Left hindlimb (tissue), 1 donor: ENCODE measurements around the gene CDNF.
"Not testable (repeated sequence)": the region's sequence is repeated elsewhere in the genome, so short reads cannot be mapped to it uniquely, and the experiment has no call there.

ENCODE experiments used
- DNase-seq: peaks from one replicate; pipeline ENCODE4 v3.0.0-alpha.2; 2018

Gene CDNF

DNA sequence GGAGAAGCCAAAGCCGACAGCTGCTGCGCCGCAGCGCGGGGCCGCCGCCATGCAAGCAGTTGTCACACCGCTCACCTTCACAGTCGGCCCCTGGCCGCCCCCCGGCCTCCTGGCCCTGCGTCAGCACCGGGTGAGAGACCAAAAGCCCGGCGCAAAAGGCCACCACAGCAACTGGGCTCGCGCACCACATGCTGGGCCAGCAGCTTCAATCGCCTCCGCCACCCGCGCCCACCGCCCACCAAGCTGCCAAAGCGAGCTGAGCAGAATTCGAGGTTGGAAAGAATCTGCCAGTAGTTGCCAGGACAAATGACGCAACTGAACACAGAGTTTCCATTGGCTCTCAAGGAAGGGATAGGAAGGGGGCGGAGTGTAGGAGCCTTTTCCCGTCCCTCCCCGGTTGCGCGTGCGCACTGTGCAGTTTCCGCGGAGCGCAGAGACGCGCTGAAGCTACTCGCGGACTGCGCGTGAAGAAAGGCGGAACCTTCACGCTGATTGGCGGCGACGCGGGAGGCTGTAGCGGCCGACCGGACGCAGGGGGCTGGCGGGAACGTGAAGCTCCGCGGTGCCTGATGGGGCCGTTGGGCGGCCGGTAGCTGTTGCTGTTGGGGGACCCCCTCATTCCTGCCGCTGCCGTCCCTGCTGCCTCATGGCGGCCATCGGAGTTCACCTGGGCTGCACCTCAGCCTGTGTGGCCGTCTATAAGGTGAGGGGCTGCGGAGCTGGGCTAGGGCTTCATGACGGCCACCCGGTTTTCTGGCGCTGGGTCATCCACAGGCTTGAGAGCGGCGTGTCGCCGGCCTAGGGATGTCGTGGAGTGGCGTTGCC is at the start of gene CDNF, which contains the start of the genes HSPA14 and MSANTD7:
TSS of gene CDNF (minus strand) at position 281 of the 825 bp plus-strand sequence. CDS start at position 190, 91 bp downstream.
TSS of gene HSPA14 (plus strand) at position 550 of the 825 bp plus-strand sequence. CDS start at position 647, 97 bp downstream.
TSS of gene MSANTD7 (plus strand) at position 550 of the 825 bp plus-strand sequence. CDS start 3,979 bp downstream, outside the sequence.
- DNase-seq = peak; percentile 99

DNA sequence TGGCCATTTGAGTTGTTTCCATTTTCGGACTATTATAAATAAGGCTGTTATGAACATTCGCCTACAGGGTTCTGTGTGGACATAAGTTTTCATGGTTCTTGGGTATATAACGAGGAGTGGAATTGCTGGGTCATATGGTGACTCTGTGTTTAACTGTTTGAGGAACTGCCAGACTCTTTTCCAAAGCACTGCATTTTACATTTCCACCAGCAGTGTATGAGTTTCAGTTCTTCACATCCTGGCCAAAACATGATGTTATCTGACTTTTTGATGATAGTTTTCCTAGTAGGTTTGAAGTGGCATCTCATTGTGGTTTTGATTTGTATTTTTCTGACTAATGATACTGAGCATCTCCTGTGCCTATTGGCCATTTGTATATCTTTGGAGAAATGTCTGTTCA is 46.2 kb upstream of the CDNF start:
- DNase-seq = no peak

DNA sequence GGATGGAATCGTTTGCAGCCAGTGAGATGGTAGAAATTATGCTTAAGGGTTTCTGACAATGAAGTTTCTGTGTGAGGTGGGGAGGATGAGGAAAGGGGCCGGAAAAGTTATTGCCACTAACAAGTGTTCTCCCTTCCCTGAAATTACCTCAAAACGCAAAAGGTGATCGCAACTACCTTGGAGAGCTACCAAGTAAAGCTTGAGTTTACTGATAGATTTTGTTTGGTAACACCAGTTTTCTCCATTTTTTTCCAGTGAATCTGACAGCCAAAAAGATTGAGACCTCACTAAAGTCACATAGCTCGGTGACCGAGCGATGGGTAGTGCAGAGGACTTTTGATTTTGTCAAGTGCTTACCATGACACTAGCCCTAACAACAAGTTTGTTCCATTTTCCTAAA is 42.4 kb upstream of the CDNF start:
- no peak for DNase-seq

DNA sequence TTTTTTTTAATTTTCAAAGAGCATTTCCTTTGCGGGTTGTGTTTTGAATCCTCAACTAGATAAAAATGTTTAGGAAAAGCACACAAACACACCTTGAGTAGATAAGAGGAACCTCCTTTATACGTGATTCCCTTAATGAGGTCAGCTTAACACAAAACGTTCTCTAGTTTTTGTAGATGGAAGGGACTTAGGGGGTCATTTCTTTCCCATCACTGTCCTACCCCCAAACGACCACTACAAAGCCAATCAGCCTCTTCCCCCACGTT is 42.0 kb upstream of the CDNF start:
- DNase-seq = no peak

DNA sequence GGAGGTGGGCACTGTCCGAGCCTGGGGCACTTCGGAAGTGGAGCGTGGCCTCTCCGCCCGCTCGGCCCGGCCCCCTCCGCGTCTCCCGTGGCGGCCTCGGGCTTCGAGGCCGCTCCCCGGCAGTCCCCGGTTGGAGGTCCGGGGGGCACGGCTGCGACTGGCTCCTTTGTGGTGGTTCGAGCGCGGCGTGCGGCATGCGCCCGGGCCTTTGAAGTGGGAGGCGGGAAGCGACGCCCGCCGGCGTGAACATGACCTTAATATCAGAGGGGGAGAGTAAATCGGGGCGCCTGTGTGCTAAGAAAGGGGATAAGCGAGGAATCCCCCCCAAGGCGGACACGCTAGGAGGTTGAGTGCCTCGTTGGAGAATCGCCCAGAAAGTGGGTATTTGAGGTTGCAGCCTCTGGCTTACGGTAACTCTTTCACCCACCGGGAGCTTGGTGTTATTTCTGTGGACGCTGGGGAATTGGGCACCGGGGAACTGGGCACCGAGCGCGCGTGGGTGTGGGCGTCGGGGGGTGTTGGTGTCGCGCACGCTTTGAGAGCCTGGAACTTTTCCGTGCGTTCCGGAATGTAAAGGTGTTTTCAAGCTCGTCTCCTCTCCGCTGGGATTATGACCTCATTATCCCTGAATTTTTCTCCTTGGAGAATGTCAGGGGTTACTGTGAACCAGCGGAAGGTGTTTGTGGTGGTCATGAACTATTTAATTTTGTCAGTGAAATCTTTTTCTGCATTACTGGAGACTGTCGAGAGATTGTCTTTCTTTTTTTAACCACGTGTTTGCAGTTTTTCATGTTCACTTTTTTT is 41.5 kb upstream of the CDNF start:
- DNase-seq = peak; percentile 53

DNA sequence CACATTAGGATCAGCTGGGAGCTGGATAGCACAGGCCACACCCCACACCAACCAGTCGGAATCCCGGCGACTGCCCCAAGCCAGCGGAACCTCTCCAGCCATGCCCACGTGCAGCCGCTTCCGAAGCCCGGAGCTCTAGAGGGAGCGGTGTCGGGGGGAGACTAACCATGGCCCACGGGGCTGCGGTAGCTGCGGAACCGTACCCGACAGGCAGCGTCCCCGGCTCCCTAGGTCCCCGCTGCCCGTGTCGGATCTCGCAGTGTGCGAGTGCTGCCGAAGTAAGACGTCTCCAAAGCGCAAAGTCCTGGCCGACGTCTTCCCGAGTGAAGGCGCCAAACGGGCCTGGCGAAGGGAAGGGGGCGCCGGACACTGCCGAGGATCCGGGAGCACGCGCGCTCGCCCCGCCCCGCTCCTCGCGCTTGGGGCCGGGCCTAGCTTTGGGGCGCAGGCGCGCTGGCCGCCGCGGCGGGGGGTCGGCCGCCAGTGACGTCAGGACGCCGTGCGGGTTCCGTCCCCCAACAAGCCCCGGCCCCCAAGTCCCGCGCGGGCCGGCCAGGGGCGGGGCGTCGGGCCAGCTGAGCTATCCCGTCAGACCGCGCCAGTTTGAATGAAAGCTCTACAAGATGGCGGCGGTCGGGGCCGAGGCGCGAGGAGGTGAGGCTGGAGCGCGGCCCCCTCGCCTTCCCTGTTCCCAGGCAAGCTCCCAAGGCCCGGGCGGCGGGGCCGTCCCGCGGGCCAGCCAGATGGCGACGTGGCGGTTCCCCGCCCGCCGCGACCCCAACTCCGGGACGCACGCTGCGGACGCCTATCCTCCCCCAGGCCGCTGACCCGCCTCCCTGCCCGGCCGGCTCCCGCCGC is 40.7 kb upstream of the CDNF start, which contains the start of gene SUV39H2:
TSS of gene SUV39H2 (plus strand) at position 601 of the 858 bp plus-strand sequence. CDS start at position 624, 23 bp downstream.
- peak; percentile 98 for DNase-seq

DNA sequence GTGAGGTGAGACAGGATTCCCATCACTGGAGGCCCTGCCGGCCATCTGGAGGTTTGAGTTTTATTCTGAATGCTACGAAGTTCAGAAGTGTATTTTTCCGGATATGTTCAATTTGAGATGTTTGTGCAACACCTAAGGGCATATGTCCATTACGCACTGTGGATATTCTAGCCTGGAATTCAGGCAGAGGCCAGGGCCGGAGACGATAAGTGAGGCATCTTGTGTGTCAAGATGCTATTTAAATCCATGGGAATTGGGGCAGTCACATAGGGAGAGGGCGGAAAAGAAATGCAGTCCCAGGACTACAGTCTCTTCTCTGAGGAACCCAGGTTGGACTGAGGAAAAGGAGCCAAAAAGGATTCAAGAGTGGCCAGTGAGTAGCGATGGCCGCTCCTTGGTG is 38.9 kb upstream of the CDNF start:
- DNase-seq = no peak

DNA sequence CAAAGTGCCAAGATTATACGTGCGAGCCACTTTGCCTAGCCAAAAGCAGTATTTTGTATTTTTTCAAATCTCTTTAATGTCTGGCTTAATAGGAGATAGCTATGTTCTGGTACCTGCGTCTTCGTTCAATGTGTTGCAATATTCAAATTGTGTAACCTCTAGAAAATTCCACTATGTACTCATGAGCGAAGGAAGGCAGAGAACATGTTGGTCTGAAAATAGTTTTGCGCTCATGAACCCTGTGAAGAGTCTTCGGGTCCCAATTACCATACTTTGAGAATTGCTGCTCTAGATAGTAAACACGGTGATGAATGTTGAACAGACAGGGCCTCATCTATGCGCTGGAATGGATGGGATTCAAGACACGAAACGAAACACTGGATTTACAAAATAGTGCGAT is 38.1 kb upstream of the CDNF start:
- no peak for DNase-seq

DNA sequence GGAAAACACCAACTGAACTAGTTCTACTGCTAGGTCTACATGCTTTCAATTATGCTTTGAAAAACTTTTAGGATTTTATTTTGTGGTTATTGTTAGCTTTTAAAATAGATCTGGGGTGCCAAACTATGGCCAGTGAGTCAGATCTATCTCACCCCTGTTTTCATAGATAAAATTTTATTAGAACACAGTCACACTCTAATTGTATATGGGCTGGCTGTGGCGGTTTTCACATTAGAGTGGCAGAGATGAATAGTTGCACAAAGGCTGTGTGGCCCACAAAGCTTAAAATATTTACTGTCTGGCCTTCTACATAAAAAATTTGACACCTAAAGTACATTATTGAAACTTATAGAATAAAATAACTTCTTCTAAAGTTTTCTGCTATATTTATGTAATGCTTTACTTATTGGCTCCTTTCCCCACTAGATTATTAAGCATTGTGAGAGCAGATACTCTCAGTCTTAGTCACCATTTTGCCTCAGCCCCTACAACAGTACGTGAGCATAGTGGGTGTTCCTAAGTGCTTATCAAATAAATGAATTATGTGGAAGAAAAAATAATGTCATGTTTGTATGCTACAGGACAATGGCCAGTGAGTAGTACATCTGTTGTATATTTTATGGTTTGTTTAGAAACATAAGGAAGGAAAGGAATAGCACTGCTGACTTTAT is 35.4 kb upstream of the CDNF start:
- DNase-seq = no peak

DNA sequence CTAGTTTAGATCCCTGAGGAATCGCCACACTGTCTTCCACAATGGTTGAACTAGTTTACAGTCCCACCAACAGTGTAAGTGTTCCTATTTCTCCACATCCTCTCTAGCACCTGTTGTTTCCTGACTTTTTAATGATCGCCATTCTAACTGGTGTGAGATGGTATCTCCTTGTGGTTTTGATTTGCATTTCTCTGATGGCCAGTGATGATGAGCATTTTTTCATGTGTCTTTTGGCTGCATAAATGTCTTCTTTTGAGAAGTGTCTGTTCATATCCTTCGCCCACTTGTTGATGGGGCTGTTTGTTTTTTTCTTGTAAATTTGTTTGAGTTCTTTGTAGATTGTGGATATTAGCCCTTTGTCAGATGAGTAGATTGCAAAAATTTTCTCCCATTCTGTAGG is 27.0 kb upstream of the CDNF start:
- not testable (repeated sequence) for DNase-seq

DNA sequence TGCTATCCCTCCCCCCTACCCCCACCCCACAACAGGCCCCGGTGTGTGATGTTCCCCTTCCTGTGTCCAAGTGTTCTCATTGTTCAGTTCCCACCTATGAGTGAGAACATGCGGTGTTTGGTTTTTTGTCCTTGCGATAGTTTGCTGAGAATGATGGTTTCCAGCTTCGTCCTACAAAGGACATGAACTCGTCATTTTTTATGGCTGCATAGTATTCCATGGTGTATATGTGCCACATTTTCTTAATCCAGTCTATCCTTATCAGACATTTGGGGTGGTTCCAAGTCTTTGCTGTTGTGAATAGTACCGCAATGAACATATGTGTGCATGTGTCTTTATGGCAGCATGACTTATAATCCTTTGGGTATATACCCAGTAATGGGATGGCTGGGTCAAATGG is 26.6 kb upstream of the CDNF start:
- DNase-seq = not testable (repeated sequence)

DNA sequence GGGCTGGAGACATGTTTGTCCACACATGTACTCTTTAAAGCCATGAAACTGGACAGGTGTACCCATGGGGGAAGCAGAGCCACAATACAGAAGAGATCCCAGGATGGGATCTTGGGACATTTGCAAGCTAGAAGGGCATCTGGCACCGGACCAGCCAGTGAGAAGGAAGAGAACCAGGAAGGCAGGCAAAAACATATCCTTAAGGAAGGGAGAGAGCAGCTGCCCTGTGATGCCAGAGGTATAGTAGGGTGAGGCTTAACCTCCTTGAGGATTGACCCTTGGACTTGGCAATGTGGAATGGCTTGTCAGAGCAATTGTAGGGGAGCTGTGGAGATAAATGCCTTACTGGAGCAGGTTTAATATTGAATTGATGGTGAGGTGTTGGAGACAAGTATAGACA is 23.0 kb upstream of the CDNF start:
- DNase-seq = no peak

DNA sequence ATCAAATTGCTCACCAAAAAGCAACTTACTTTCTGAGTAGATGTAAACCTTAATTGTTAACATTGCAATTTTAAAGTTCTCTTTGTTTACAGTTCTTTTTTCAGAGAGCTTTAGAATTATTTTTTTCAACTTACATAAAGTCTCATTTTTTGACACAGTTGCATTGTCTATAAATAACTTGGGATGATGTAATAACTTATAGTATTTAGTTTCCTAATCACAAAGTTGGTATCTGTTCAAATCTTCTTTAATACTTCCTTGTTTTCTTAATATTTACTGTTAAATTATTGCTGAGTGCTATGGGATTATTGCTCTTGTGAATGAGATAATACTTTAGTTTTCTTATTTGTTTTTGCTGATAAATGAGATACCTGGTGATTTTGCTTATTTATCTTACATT is 21.9 kb upstream of the CDNF start:
- DNase-seq = no peak

DNA sequence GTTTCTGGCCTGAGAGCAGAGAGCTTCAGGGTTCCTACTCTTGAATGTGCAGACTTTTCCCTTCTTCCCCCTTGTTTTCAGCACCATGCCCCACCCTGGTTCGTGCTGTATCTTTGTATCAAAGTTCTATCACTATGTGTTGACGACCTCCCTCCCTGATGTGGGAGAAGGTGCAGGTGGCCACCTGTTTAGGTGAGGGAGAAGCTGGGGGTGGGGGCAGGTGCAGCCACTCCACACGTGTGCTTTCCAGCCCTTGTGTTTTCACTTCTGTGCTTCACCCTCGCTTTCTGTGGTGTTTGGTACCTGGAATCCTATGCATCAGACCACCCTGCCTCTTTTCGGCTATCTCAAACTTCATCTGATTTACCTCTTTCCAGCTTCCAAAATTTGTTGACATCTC is 21.2 kb upstream of the CDNF start:
- DNase-seq = no peak

DNA sequence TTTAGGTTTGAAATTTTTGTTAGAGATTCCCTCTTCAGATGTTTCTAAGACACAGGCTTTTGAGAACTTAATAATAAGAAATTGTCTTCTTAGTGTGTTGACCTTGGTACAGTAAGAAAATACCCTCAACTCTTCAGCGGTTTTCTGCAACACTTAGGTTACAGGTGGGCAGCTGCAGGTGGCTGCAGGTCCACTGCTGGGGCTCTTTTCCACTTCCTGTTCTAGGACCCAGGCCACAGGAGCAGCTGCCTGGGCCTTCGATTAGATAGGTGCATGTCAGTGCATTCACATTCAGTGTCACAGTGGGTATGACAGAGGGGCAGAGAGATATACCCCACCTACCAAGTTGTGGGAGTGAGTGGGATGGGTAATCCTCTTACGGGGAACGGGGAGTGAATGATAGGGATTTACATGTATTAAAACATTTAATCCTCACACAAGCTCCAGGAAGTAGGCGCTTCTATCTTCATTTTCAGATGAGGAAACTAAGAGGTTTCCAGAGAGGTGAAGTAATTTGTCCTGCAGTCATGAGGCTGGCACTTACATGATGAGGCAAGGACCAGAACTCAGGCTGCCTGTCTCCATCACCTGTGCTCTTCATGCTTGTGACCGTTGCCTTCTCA is 20.6 kb upstream of the CDNF start:
- DNase-seq = no peak

DNA sequence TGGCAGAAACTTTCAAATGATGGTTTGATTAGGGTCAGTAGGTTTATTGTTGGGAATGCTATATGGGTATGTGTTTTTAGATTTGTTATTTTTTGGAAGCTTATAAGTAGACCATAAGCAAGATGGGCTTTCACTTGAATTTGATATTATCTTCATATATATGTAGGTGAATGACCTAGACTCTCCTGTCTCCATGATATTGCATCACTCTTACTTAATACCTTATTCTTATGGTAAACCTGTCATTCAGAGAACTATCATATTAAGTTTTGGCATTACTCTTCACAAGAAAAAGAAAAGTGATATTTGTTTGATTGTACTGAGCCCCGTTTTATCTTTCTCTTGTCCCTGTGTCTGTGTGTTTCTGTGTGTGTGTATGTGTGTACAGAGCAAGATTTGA is 17.6 kb upstream of the CDNF start:
- DNase-seq = no peak

DNA sequence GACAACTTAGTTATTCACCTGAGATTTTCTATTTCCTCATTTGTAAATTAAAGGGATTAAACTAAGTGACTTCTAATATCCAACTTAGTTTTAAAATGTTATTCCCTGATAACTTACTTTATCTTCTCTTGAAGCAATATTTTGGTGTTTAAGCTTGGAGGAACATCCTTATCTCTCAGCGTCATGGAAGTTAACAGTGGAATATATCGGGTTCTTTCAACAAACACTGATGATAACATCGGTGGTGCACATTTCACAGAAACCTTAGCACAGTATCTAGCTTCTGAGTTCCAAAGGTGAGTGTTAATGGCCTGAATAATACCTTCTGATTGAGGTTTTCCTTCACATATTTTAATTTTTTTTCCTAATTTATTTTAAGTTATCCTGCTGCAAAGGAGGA is 14.4 kb upstream of the CDNF start:
- no peak for DNase-seq

DNA sequence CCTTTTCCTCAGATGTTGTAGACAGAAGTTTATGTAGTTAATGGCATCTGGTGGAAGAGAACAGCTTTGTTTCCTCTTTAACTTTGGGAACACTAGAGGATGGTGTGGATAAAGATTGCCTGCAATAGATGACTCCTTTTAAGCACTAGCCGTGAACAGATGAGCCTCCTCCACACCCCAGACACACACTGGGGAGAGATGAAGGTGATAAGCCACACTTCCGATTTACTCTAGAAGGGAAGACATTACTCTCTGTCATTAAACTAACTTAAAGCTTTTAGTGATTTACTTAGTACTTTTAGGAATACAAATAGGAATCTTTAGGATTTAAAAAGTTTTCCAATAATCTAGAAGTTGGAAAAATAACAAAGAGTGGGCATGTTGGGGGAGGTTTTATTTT is 7.1 kb upstream of the CDNF start:
- no peak for DNase-seq

DNA sequence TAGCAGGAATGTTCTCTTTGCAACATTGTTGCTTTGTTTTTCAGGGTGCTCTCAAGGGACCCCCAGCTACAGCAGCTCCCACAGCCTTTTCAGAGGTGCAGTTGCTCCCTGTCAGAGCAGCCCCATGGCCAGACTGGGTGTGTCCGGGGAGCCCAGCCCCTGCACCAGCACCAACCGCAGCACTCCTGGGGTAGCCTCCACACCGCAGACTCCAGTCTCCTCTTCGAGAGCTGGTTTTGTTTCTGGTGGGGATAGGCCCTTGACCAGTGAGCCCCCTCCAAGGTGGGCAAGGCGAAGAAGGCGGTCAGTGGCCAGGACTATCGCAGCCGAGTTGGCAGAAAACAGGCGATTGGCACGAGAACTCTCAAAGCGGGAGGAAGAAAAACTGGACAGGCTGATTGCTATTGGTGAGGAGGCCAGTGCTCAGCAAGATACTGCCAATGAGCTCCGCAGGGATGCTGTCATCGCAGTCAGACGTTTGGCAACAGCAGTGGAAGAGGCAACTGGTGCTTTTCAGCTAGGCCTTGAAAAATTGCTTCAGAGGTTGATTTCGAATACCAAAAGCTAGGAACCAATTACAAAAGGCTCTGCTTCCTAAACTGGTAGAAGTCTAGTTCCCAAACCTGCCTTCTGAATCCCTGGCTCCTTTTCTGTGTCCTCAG is 5.6 kb upstream of the CDNF start:
- DNase-seq = no peak

DNA sequence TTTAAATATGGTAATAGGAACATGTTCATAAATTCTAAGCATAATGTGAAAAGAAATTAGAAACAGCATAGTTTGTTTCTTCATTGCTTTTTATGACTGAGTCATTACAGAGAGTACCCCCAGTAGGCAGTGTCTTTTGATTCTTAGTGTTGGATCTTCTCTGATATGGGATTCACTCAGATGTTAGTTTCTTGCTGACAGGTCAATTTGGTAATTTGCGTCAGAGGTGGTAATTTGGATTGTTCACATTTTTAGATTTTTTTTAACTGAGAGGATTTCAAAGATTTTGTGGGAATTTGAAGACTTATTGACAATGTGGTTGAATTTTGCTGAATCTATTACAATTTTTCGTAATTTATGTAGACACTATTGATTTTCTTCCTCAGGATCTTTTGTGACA is 2.3 kb upstream of the CDNF start:
- DNase-seq = no peak

DNA sequence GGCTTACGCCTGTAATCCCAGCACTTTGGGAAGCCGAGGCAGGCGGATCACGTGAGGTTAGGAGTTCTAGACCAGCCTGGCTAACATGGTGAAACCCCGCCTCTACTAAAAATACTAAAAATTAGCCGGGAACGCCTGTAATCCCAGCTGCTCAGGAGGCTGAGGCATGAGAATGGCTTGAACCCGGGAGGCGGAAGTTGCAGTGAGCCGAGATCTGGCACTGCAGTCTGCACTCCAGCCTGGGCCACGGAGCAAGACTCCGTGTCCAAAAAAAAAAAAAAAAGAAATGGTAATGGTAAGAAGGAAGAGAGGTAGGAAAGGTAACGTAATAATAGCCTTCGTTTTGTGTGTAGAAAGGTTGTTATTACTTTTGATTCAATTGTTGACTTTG is 1.5 kb upstream of the CDNF start:
- DNase-seq = no peak
